ENCODE results near the gene PLAU. TPM values are rescaled to one million over a fixed set of nuclear protein-coding genes. Genes with fewer than 3 reads are reported as not detected.

Gene PLAU
- total and polyA plus RNA-seq, 10 of the 15 experiments (the other 5 are each of a cell fraction or from before 2014, with no cell fraction given): 2.5 to 20.9 (median 11.5) TPM

- no peak overlapping the region for H3K4me2 ChIP-seq (ENCODE audit: control insufficient read depth, insufficient read depth)
- ChIA-PET POLR2A (no interaction called here), SMC1A (ENCODE audit: uncharacterized antibody, unreplicated experiment) (interaction anchor here (0.6 to 34.4 kb wide), 4 partner anchors 9 to 326 kb away, joined by 3 to 1048 read pairs (median 9); no protein-coding TSS in a partner anchor), RAD21 (ENCODE audit: unreplicated experiment) (interaction anchor here (1.9 kb wide), 1 partner anchor 37 kb away, joined by 5 read pairs; no protein-coding TSS in a partner anchor), CTCF (interaction anchor here (1.6 to 21.2 kb wide), 3 partner anchors 14 to 40 kb away, joined by 4 to 930 read pairs (median 35); no protein-coding TSS in a partner anchor)
- in situ Hi-C loops (cut with MboI) (no loop called here), intact Hi-C loops (cut with micrococcal nuclease; ENCODE audit: unreplicated experiment) (no loop called here)
- no peaks in the 10 kb centered on the region; the same call in 1 of the 3 replicates for H3K9me3 ChIP-seq (replicated peaks; ENCODE audit: control insufficient read depth, insufficient read depth, low read length)
- no peaks in the 10 kb centered on the region for H3K79me2 ChIP-seq (ENCODE audit: control insufficient read depth, insufficient read depth, low read length)
- H3K36me3 ChIP-seq (ENCODE audit: control insufficient read depth in 2 of 2, insufficient read depth in 2 of 2, low read length in 1 of 2): no peaks in the 10 kb centered on the region
- no peak overlapping the region for H3K4me3 ChIP-seq
- no peak overlapping the region for H3K9ac ChIP-seq (ENCODE audit: control insufficient read depth, insufficient read depth, low read length)
- H3K27ac ChIP-seq (ENCODE audit: control insufficient read depth, insufficient read depth): no peak overlapping the region
- H3K4me1 ChIP-seq (ENCODE audit: control insufficient read depth, insufficient read depth, low read length): peaks cover 3% of the 10 kb centered on the region; the same call in 1 of the 2 replicates
- no peak for DNase-seq (ENCODE audit: low read depth, low spot score)
- no TSS peak for BruUV-seq (replicated peaks)
- no peaks in the 10 kb centered on the region for H4K20me1 ChIP-seq (ENCODE audit: control insufficient read depth, insufficient read depth)
- H3K27me3 ChIP-seq (replicated peaks in 1 of 2; ENCODE audit: control insufficient read depth in 2 of 2, insufficient read depth in 2 of 2, low read length in 1 of 2): peaks cover 0 to 6% of the 10 kb centered on the region in 2 experiments; a peak in 2 of 4 replicates
- no peak overlapping the region for H2AFZ ChIP-seq (ENCODE audit: control insufficient read depth, low read depth, low read length)
- TF ChIP-seq ZBTB40 (IDR thresholded peaks at IDR 0.05; ENCODE audit: borderline replicate concordance) (no peak), CBX3 (IDR thresholded peaks at IDR 0.05; ENCODE audit: borderline replicate concordance, low read depth) (no peak)
- WGBS (ENCODE audit: insufficient coverage, insufficient replicate concordance, low lambda C conversion rate, missing lambda C conversion rate): 20% methylated on average over 4 of the region's 4 CpGs
- ATAC-seq: no peak
- FAIRE-seq: no peak
These were observed 14.6 kb downstream of the PLAU start for GRCh38 chr10:73925539-73925938.

Measured in GM12878 (cell line).